Measurements from ENCODE around the gene RAVER1. TPM values are rescaled to one million over a fixed set of nuclear protein-coding genes. Genes with fewer than 3 reads are reported as not detected.
A peak's percentile ranks its signal among the peaks of the same experiment; 100 is the strongest.

The RAVER1 gene
- total and polyA plus RNA-seq, 9 of the 15 experiments (the other 6 are each of a cell fraction or from before 2014, with no cell fraction given), result 0.06 to 113 (median 7.0) TPM

- Histone ChIP-seq H3K27ac (ENCODE audit: extremely low read depth, low read depth, low read length) (no peak overlapping the region), H3K9me3 (replicated peaks; ENCODE audit: control insufficient read depth, insufficient read depth, low read depth, low read length) (no peaks in the 10 kb centered on the region), H4K20me1 (replicated peaks; ENCODE audit: control insufficient read depth, insufficient read depth, low read length) (0 out of 2 replicates have a peak, but pooled peaks cover 8% of the 10 kb centered on the region), H3K9me1 (ENCODE audit: control insufficient read depth, insufficient read depth, low read length) (no peaks in the 10 kb centered on the region), H3K9ac (ENCODE audit: insufficient read depth in 1 of 2, low read depth in 2 of 2, low read length in 2 of 2) (peak overlapping the region in 1 of 2 experiments; percentile 13; a peak in 1 of 4 replicates), H3K4me1 (replicated peaks in 1 of 2; ENCODE audit: control insufficient read depth in 2 of 2, insufficient read depth in 2 of 2, low read length in 2 of 2) (peaks cover 11 to 57% of the 10 kb centered on the region in 2 experiments), H3K36me3 (ENCODE audit: control insufficient read depth, insufficient read depth, low read length) (peaks cover 96% of the 10 kb centered on the region; the same call in 2 of the 3 replicates), H3K79me2 (ENCODE audit: control insufficient read depth, insufficient read depth, low read length) (peaks cover 2% of the 10 kb centered on the region; the same call in 2 of the 3 replicates), H3K27me3 (ENCODE audit: control insufficient read depth in 2 of 2, insufficient read depth in 2 of 2, low read length in 2 of 2) (no peaks in the 10 kb centered on the region), H3K4me3 (no peak overlapping the region), H3K4me2 (ENCODE audit: insufficient read depth, low read length) (no peak overlapping the region), H2AFZ (ENCODE audit: low read depth, low read length) (no peak overlapping the region)
- BruUV-seq (replicated peaks), result no TSS peak
- POLR2A ChIA-PET, result interaction anchor here (0.7 to 2.0 kb wide), 5 partner anchors 11 to 31 kb away, joined by 3 to 9 read pairs (median 3); partner anchors contain the start of gene RAVER1
- FAIRE-seq (no peak), ATAC-seq (no peak), DNase-seq (ENCODE audit: extremely low read depth in 1 of 4, low spot score in 3 of 4) (no peak)
- CTCF ChIA-PET (ENCODE audit: low intra/inter-chr PET ratio), result no interaction called here
- intact Hi-C loops (cut with micrococcal nuclease), result no loop called here
- in situ Hi-C loops (cut with MboI), result no loop called here
- TF ChIP-seq RBFOX2 (IDR thresholded peaks at IDR 0.05; ENCODE audit: low read depth, low read length) (peak; percentile 50), NEUROD1 (IDR thresholded peaks at IDR 0.05; ENCODE audit: borderline replicate concordance, low read depth, low read length, partially characterized antibody) (no peak), POLR2G (IDR thresholded peaks at IDR 0.05; ENCODE audit: low read depth, low read length) (peak; percentile 66), PYGO2 (tag; IDR thresholded peaks at IDR 0.05) (no peak)
- WGBS (ENCODE audit: insufficient coverage, low coverage, missing lambda C conversion rate), result 97% methylated on average over 11 of the region's 32 CpGs
Measured at GRCh38 chr19:10320602-10321416, 12.5 kb downstream of the RAVER1 start.

All from K562 (cell line).